Measurements from ENCODE around the gene TUBB2B.

DNA sequence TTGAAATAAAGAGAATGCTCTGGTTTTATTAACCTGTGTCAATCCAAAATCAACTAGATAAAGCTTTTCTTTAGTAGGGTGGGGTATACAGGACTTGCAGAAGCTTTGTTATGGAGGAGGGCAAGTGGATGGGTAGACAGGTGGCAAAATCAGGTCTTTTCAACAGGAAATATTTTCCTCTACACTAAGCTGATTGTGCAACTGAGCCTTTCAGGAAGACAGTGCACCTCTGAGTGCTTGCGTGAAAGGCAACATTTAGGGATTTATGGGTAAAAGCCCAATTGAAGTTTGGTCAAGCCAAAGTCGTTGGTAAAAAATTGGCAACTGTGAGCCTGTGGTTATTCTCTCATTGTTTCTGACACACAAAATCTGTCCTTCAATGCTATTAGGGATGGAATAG is 46.3 kb downstream of the TUBB2B start:
- no peak for TF ChIP-seq POLR2A (IDR thresholded peaks at IDR 0.05; ENCODE audit: low read length)
- TF ChIP-seq RFX5 (IDR thresholded peaks at IDR 0.05) = no peak
- TF ChIP-seq ZFP36 (IDR thresholded peaks at IDR 0.05; ENCODE audit: borderline replicate concordance, partially characterized antibody) = no peak
- TF ChIP-seq, protein P1, sequence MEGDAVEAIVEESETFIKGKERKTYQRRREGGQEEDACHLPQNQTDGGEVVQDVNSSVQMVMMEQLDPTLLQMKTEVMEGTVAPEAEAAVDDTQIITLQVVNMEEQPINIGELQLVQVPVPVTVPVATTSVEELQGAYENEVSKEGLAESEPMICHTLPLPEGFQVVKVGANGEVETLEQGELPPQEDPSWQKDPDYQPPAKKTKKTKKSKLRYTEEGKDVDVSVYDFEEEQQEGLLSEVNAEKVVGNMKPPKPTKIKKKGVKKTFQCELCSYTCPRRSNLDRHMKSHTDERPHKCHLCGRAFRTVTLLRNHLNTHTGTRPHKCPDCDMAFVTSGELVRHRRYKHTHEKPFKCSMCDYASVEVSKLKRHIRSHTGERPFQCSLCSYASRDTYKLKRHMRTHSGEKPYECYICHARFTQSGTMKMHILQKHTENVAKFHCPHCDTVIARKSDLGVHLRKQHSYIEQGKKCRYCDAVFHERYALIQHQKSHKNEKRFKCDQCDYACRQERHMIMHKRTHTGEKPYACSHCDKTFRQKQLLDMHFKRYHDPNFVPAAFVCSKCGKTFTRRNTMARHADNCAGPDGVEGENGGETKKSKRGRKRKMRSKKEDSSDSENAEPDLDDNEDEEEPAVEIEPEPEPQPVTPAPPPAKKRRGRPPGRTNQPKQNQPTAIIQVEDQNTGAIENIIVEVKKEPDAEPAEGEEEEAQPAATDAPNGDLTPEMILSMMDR (IDR thresholded peaks at IDR 0.05) = no peak
- no peak for TF ChIP-seq PHF8 (IDR thresholded peaks at IDR 0.05; ENCODE audit: borderline replicate concordance, low read depth)
- TF ChIP-seq EP300 (IDR thresholded peaks at IDR 0.05) = no peak
- TF ChIP-seq, protein P2, sequence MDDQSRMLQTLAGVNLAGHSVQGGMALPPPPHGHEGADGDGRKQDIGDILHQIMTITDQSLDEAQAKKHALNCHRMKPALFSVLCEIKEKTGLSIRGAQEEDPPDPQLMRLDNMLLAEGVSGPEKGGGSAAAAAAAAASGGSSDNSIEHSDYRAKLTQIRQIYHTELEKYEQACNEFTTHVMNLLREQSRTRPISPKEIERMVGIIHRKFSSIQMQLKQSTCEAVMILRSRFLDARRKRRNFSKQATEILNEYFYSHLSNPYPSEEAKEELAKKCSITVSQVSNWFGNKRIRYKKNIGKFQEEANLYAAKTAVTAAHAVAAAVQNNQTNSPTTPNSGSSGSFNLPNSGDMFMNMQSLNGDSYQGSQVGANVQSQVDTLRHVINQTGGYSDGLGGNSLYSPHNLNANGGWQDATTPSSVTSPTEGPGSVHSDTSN (IDR thresholded peaks at IDR 0.05) = no peak

Measured in A549 (cell line).